Trophoblast cell (in vitro differentiated cells and primary cell): Measurements from ENCODE around the gene LCN9.
"Not testable (repeated sequence)": the region's sequence is repeated elsewhere in the genome, so short reads cannot be mapped to it uniquely, and the experiment has no call there.

ENCODE experiments used
- DNase-seq, 2 donors: peaks; one replicate each; pipeline ENCODE4 v3.0.0-alpha.2; 2016
- H2AFZ ChIP-seq: 2 replicates; pipeline ENCODE4 v1.6.1; 2013; ENCODE audit warnings: low read length, moderate library complexity, mild to moderate bottlenecking; ENCODE audit not compliant: insufficient read depth, poor library complexity
- H2AK5ac ChIP-seq: 2 replicates; pipeline ENCODE4 v1.6.1; 2013; ENCODE audit warnings: mild to moderate bottlenecking, low read length
- H2BK120ac ChIP-seq: 2 replicates; pipeline ENCODE4 v1.6.1; 2013; ENCODE audit warnings: low read length, mild to moderate bottlenecking, moderate library complexity; ENCODE audit not compliant: insufficient read depth, poor library complexity
- H2BK12ac ChIP-seq: 2 replicates; pipeline ENCODE4 v1.6.1; 2013; ENCODE audit warnings: mild to moderate bottlenecking, low read length, moderate library complexity
- H2BK5ac ChIP-seq: 2 replicates; pipeline ENCODE4 v1.6.1; 2013; ENCODE audit warnings: low read length, low read depth, moderate library complexity, mild to moderate bottlenecking; ENCODE audit not compliant: poor library complexity
- H3K14ac ChIP-seq: 2 replicates; pipeline ENCODE4 v1.6.1; 2013; ENCODE audit warnings: mild to moderate bottlenecking, low read length
- H3K18ac ChIP-seq: 2 replicates; pipeline ENCODE4 v1.6.1; 2013; ENCODE audit warnings: mild to moderate bottlenecking, low read length
- H3K23ac ChIP-seq: 2 replicates; pipeline ENCODE4 v1.6.1; 2013; ENCODE audit warnings: low read length
- H3K27ac ChIP-seq: 2 replicates; pipeline ENCODE4 v1.5.1; 2013; ENCODE audit warnings: low read depth, mild to moderate bottlenecking, inconsistent platforms, low read length, moderate library complexity
- H3K27me3 ChIP-seq: 2 replicates; pipeline ENCODE4 v1.6.1; 2013; ENCODE audit warnings: inconsistent platforms, mild to moderate bottlenecking, low read length, moderate library complexity; ENCODE audit not compliant: insufficient read depth
- H3K36me3 ChIP-seq, 2 experiments: 1 replicate in 1 of 2; 2 replicates in 1 of 2; pipeline ENCODE4 v1.6.1; 2013; ENCODE audit warnings: low read length in 2 of 2, mild to moderate bottlenecking in 2 of 2, moderate library complexity in 1 of 2; ENCODE audit not compliant: insufficient read depth in 2 of 2, control insufficient read depth in 1 of 2
- H3K4ac ChIP-seq: 2 replicates; pipeline ENCODE4 v1.6.1; 2013; ENCODE audit warnings: low read depth, mild to moderate bottlenecking, low read length, moderate library complexity
- H3K4me1 ChIP-seq, 2 experiments: 1 replicate in 1 of 2; 2 replicates in 1 of 2; pipeline ENCODE4 v1.6.1; 2013; ENCODE audit warnings: low read length in 2 of 2, mild to moderate bottlenecking in 2 of 2, moderate library complexity in 1 of 2; ENCODE audit not compliant: insufficient read depth in 2 of 2, control insufficient read depth in 1 of 2
- H3K4me2 ChIP-seq: 2 replicates; pipeline ENCODE4 v1.6.1; 2013; ENCODE audit warnings: inconsistent platforms, mild to moderate bottlenecking, low read length, moderate library complexity
- H3K4me3 ChIP-seq: 2 replicates; pipeline ENCODE4 v1.5.1; 2013; ENCODE audit warnings: mild to moderate bottlenecking, low read depth, low read length, inconsistent platforms
- H3K79me1 ChIP-seq: one replicate; pipeline ENCODE4 v1.6.1; 2013; ENCODE audit warnings: low read length
- H3K79me2 ChIP-seq: 2 replicates; pipeline ENCODE4 v1.6.1; 2013; ENCODE audit warnings: low read length, mild to moderate bottlenecking; ENCODE audit not compliant: control insufficient read depth, insufficient read depth, poor library complexity
- H3K9ac ChIP-seq: 2 replicates; pipeline ENCODE4 v1.6.1; 2013; ENCODE audit warnings: mild to moderate bottlenecking, low read length
- H3K9me3 ChIP-seq: 2 replicates; pipeline ENCODE4 v1.6.1; 2013; ENCODE audit warnings: low read depth, mild to moderate bottlenecking, control low read depth, inconsistent platforms, low read length; ENCODE audit not compliant: insufficient read depth
- H4K12ac ChIP-seq: 2 replicates; pipeline ENCODE4 v1.6.1; 2013; ENCODE audit warnings: low read depth, mild to moderate bottlenecking, low read length, moderate library complexity
- H4K8ac ChIP-seq: 2 replicates; pipeline ENCODE4 v1.6.1; 2013; ENCODE audit warnings: low read depth, mild to moderate bottlenecking, low read length, moderate library complexity
- H4K91ac ChIP-seq: one replicate; pipeline ENCODE4 v1.6.1; 2013; ENCODE audit warnings: low read depth, mild to moderate bottlenecking, low read length, moderate library complexity
- whole genome bisulfite sequencing: extraction: QIAGEN DNeasy Blood & Tissue Kit; methylation state at CpG from one replicate; pipeline ENCODE4 v1.1.7; 2013; ENCODE audit warnings: missing lambda C conversion rate; ENCODE audit not compliant: insufficient read length, insufficient coverage; ENCODE audit errors: extremely low coverage; 5-methylcytosine and 5-hydroxymethylcytosine counted together

The LCN9 gene

GRCh38 chr9:135665795-135666189 is 2.7 kb downstream of the LCN9 start:
- Histone ChIP-seq H4K8ac (no peak overlapping the region), H2BK12ac (no peak overlapping the region), H3K4me2 (no peak overlapping the region), H2AFZ (no peak overlapping the region), H3K79me1 (no peaks in the 10 kb centered on the region), H3K4me3 (no peak overlapping the region), H3K27me3 (no peaks in the 10 kb centered on the region), H4K91ac (no peak overlapping the region), H3K79me2 (no peaks in the 10 kb centered on the region), H2BK120ac (no peak overlapping the region), H2BK5ac (no peak overlapping the region), H3K18ac (no peak overlapping the region), H3K4ac (no peak overlapping the region), H3K27ac (no peak overlapping the region), H3K14ac (no peak overlapping the region), H4K12ac (no peak overlapping the region), H3K9ac (no peak overlapping the region), H3K36me3 (no peaks in the 10 kb centered on the region), H2AK5ac (no peak overlapping the region), H3K4me1 (no peaks in the 10 kb centered on the region), H3K9me3 (peaks cover 26% of the 10 kb centered on the region), H3K23ac (no peak overlapping the region)
- no CpG with 5 or more reads among the region's 12 CpGs for WGBS
- DNase-seq = no peak

DNA sequence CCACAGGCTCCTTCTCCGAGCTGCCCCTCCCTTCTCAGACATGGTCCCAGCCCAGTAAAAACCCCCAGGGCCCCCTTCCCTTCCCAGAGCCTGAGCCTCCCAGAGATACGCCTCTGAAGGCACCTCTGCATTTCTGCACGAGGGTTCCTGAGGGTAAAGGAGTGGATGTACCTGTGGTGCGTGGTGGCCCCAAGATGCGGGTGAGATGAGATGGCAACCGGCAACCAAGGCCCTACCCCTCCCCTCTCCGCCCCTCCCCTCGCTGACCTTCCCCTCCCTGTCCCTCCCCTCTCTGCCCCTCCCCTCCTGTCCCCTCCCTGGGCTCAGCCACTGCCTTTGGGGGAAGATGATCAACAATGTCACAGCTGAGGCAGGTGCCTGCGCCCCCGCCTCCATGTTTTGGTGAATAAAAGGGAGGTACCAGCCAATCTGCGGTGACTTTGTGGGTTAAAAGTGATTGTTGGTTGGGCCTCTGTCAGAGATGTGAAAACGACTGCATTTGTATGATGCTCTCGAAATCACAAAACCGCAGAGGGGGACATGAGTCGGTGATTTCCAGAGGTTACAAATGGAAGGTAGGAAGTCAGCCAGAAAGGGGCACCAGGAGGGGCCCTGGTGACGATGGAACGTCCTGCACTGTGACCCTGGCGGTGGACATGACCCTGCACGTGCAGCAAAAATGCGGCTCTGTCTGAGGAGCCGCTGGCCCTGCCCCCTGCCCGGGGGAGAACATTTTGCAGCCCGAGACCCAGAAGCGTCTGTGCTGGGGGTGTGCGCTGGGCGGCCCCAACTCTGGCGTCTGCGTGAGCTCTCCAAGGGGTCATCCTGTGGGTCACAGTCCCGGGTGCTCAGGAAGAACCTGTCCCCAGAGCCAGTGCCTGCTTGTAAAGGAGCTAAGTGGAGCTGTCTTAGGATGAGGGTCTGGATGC is 3.7 kb downstream of the LCN9 start:
- Histone ChIP-seq H2BK5ac (no peak overlapping the region), H4K8ac (no peak overlapping the region), H3K79me1 (no peaks in the 10 kb centered on the region), H3K23ac (no peak overlapping the region), H3K4me2 (no peak overlapping the region), H3K14ac (no peak overlapping the region), H3K4me1 (no peaks in the 10 kb centered on the region), H3K4me3 (no peak overlapping the region), H4K91ac (no peak overlapping the region), H3K9me3 (peaks cover 28% of the 10 kb centered on the region), H2AK5ac (no peak overlapping the region), H3K18ac (no peak overlapping the region), H2AFZ (no peak overlapping the region), H3K9ac (no peak overlapping the region), H3K79me2 (no peaks in the 10 kb centered on the region), H4K12ac (no peak overlapping the region), H3K36me3 (no peaks in the 10 kb centered on the region), H2BK120ac (no peak overlapping the region), H3K27ac (no peak overlapping the region), H3K27me3 (no peaks in the 10 kb centered on the region), H2BK12ac (no peak overlapping the region), H3K4ac (no peak overlapping the region)
- no peak for DNase-seq
- WGBS = no CpG with 5 or more reads among the region's 29 CpGs

- WGBS = no CpG with 5 or more reads among the region's 9 CpGs
- Histone ChIP-seq H3K4ac (no peak overlapping the region), H3K4me3 (no peak overlapping the region), H4K8ac (no peak overlapping the region), H3K4me2 (no peak overlapping the region), H3K4me1 (no peaks in the 10 kb centered on the region), H3K27ac (no peak overlapping the region), H2BK5ac (no peak overlapping the region), H3K23ac (no peak overlapping the region), H3K9ac (no peak overlapping the region), H3K9me3 (peaks cover 28% of the 10 kb centered on the region), H3K27me3 (no peaks in the 10 kb centered on the region), H2AFZ (no peak overlapping the region), H2AK5ac (no peak overlapping the region), H4K12ac (no peak overlapping the region), H3K36me3 (no peaks in the 10 kb centered on the region), H3K18ac (no peak overlapping the region), H3K79me2 (no peaks in the 10 kb centered on the region), H4K91ac (no peak overlapping the region), H2BK120ac (no peak overlapping the region), H3K79me1 (no peaks in the 10 kb centered on the region), H3K14ac (no peak overlapping the region), H2BK12ac (no peak overlapping the region)
- no peak for DNase-seq
These were observed 4.4 kb downstream of the LCN9 start for GRCh38 chr9:135667463-135668001.

GRCh38 chr9:135669018-135669417 is 5.9 kb downstream of the LCN9 start:
- not testable (repeated sequence) for DNase-seq, H2BK5ac ChIP-seq, H2AK5ac ChIP-seq, H3K27me3 ChIP-seq, H3K18ac ChIP-seq, H3K23ac ChIP-seq, H3K4ac ChIP-seq, H3K4me1 ChIP-seq, H3K27ac ChIP-seq, H4K91ac ChIP-seq, H3K14ac ChIP-seq, H2BK12ac ChIP-seq, H2BK120ac ChIP-seq, H3K4me2 ChIP-seq, H3K79me2 ChIP-seq, H4K12ac ChIP-seq, H3K36me3 ChIP-seq, H3K79me1 ChIP-seq, H2AFZ ChIP-seq, H4K8ac ChIP-seq, H3K9ac ChIP-seq, H3K4me3 ChIP-seq
- H3K9me3 ChIP-seq = peaks cover 28% of the 10 kb centered on the region
- WGBS = no CpG with 5 or more reads among the region's 5 CpGs
